IgD-negative memory B cell (primary cell): ENCODE results near the gene SNX20. TPM values are rescaled to one million over a fixed set of nuclear protein-coding genes. Genes with fewer than 3 reads are reported as not detected.

ENCODE experiments used
- H3K27ac Mint-ChIP-seq, 3 donors: one replicate each; pipeline ENCODE4 v1.8.0; 2020 to 2022; ENCODE audit warnings: mild to moderate bottlenecking in 3 of 3, mixed read lengths in 3 of 3, moderate library complexity in 1 of 3
- H3K27me3 Mint-ChIP-seq: one replicate; pipeline ENCODE4 v1.8.0; 2021; ENCODE audit warnings: mixed read lengths
- H3K36me3 Mint-ChIP-seq: one replicate; pipeline ENCODE4 v1.8.0; 2020; ENCODE audit warnings: mild to moderate bottlenecking, mixed read lengths
- H3K4me1 Mint-ChIP-seq, 3 donors: one replicate each; pipeline ENCODE4 v1.8.0; 2020 to 2022; ENCODE audit warnings: mixed read lengths in 3 of 3, mild to moderate bottlenecking in 1 of 3
- H3K4me3 Mint-ChIP-seq, 4 donors: one replicate each; pipeline ENCODE4 v1.8.0; 2020 to 2022; ENCODE audit warnings: mild to moderate bottlenecking in 4 of 4, mixed read lengths in 4 of 4, moderate library complexity in 3 of 4
- H3K9me3 Mint-ChIP-seq, 3 donors: one replicate each; pipeline ENCODE4 v1.8.0; 2020 to 2021; ENCODE audit warnings: mixed read lengths in 3 of 3, mild to moderate bottlenecking in 1 of 3
- polyA plus RNA-seq: library from polyadenylated mRNA; unstranded; fragments of 300-500 nt; fragmentation: Illumina TruSeq; gene quantifications from one replicate; pipeline ENCODE4 v1.2.3, GENCODE V29; 2021

The SNX20 gene
- polyA plus RNA-seq, 1 donor from 2014 or later: 44.6 TPM

- no peaks in the 10 kb centered on the region for H3K27me3 Mint-ChIP-seq
- H3K4me3 Mint-ChIP-seq: peak overlapping the region in 1 of 4 donors; percentile 41
- H3K4me1 Mint-ChIP-seq: peaks cover 16 to 29% (median 20%) of the 10 kb centered on the region in 3 donors
- peaks cover 12% of the 10 kb centered on the region for H3K36me3 Mint-ChIP-seq
- peaks cover 0 to 7% (median 2%) of the 10 kb centered on the region in 3 donors for H3K9me3 Mint-ChIP-seq
- peak overlapping the region in 2 of 3 donors; percentile 36 to 80 for H3K27ac Mint-ChIP-seq
Measured at GRCh38 chr16:50667497-50668367, 13.4 kb downstream of the SNX20 start.

GRCh38 chr16:50666658-50667496 is 14.2 kb downstream of the SNX20 start:
- peaks cover 0 to 6% (median 4%) of the 10 kb centered on the region in 3 donors for H3K9me3 Mint-ChIP-seq
- no peaks in the 10 kb centered on the region for H3K27me3 Mint-ChIP-seq
- peak overlapping the region; percentile 12 to 78 (median 76) for H3K27ac Mint-ChIP-seq
- H3K4me3 Mint-ChIP-seq: peak overlapping the region; percentile 18 to 89 (median 60)
- peaks cover 16 to 29% (median 20%) of the 10 kb centered on the region in 3 donors for H3K4me1 Mint-ChIP-seq
- peaks cover 10% of the 10 kb centered on the region for H3K36me3 Mint-ChIP-seq

GRCh38 chr16:50665128-50665878 is 15.8 kb downstream of the SNX20 start:
- peaks cover 13 to 23% (median 16%) of the 10 kb centered on the region in 3 donors for H3K4me1 Mint-ChIP-seq
- H3K36me3 Mint-ChIP-seq: peaks cover 3% of the 10 kb centered on the region
- H3K27me3 Mint-ChIP-seq: no peaks in the 10 kb centered on the region
- peaks cover 0 to 2% (median 0%) of the 10 kb centered on the region in 3 donors for H3K9me3 Mint-ChIP-seq
- H3K4me3 Mint-ChIP-seq: peak overlapping the region; percentile 72 to 90 (median 81)
- peak overlapping the region in 2 of 3 donors; percentile 63 to 90 for H3K27ac Mint-ChIP-seq

GRCh38 chr16:50664270-50664669 is 16.8 kb downstream of the SNX20 start:
- H3K4me3 Mint-ChIP-seq: peak overlapping the region in 1 of 4 donors; percentile 72
- H3K27me3 Mint-ChIP-seq: no peaks in the 10 kb centered on the region
- peaks cover 0 to 2% (median 0%) of the 10 kb centered on the region in 3 donors for H3K9me3 Mint-ChIP-seq
- H3K36me3 Mint-ChIP-seq: peaks cover 3% of the 10 kb centered on the region
- H3K4me1 Mint-ChIP-seq: peaks cover 13 to 23% (median 16%) of the 10 kb centered on the region in 3 donors
- peak overlapping the region in 1 of 3 donors; percentile 35 for H3K27ac Mint-ChIP-seq

- H3K36me3 Mint-ChIP-seq: peaks cover 2% of the 10 kb centered on the region
- H3K4me3 Mint-ChIP-seq: no peak overlapping the region
- peaks cover 0 to 2% (median 0%) of the 10 kb centered on the region in 3 donors for H3K9me3 Mint-ChIP-seq
- H3K27ac Mint-ChIP-seq: no peak overlapping the region
- no peaks in the 10 kb centered on the region for H3K27me3 Mint-ChIP-seq
- peaks cover 10 to 14% (median 12%) of the 10 kb centered on the region in 3 donors for H3K4me1 Mint-ChIP-seq
Measured at GRCh38 chr16:50662306-50662940, 18.7 kb downstream of the SNX20 start.

GRCh38 chr16:50659806-50660205 is 21.3 kb downstream of the SNX20 start:
- Mint-ChIP-seq H3K36me3 (no peaks in the 10 kb centered on the region), H3K27ac (no peak overlapping the region), H3K9me3 (peaks cover 0 to 2% (median 0%) of the 10 kb centered on the region in 3 donors), H3K27me3 (no peaks in the 10 kb centered on the region), H3K4me1 (no peaks in the 10 kb centered on the region), H3K4me3 (no peak overlapping the region)

- Mint-ChIP-seq H3K9me3 (peaks cover 0 to 1% (median 0%) of the 10 kb centered on the region in 3 donors), H3K4me1 (no peaks in the 10 kb centered on the region), H3K4me3 (no peak overlapping the region), H3K27me3 (no peaks in the 10 kb centered on the region), H3K27ac (no peak overlapping the region), H3K36me3 (no peaks in the 10 kb centered on the region)
Measured at GRCh38 chr16:50657241-50657640, 23.9 kb downstream of the SNX20 start.

- H3K4me1 Mint-ChIP-seq: no peaks in the 10 kb centered on the region
- no peak overlapping the region for H3K27ac Mint-ChIP-seq
- H3K4me3 Mint-ChIP-seq: no peak overlapping the region
- peaks cover 2% of the 10 kb centered on the region for H3K36me3 Mint-ChIP-seq
- H3K9me3 Mint-ChIP-seq: peaks cover 0 to 4% (median 0%) of the 10 kb centered on the region in 3 donors
- peaks cover 2% of the 10 kb centered on the region for H3K27me3 Mint-ChIP-seq
Measured at GRCh38 chr16:50655558-50656055, 25.5 kb downstream of the SNX20 start.

- no peak overlapping the region for H3K27ac Mint-ChIP-seq
- H3K27me3 Mint-ChIP-seq: peaks cover 2% of the 10 kb centered on the region
Measured at GRCh38 chr16:50653633-50654519, 27.2 kb downstream of the SNX20 start.

GRCh38 chr16:50652836-50653425 is 28.2 kb downstream of the SNX20 start:
- Mint-ChIP-seq H3K27me3 (peaks cover 2% of the 10 kb centered on the region), H3K4me1 (no peaks in the 10 kb centered on the region), H3K36me3 (peaks cover 2% of the 10 kb centered on the region), H3K27ac (no peak overlapping the region), H3K4me3 (peak overlapping the region in 1 of 4 donors; percentile 28), H3K9me3 (peaks cover 0 to 4% (median 3%) of the 10 kb centered on the region in 3 donors)

More at GRCh38 chr16:50653633-50654519, 27.2 kb downstream of the SNX20 start:
- H3K4me1 Mint-ChIP-seq: no peaks in the 10 kb centered on the region
- peaks cover 0 to 4% (median 0%) of the 10 kb centered on the region in 3 donors for H3K9me3 Mint-ChIP-seq
- H3K4me3 Mint-ChIP-seq: no peak overlapping the region
- peaks cover 2% of the 10 kb centered on the region for H3K36me3 Mint-ChIP-seq

GRCh38 chr16:50651835-50652438 is 29.2 kb downstream of the SNX20 start:
- Mint-ChIP-seq H3K4me3 (no peak overlapping the region), H3K27ac (peak overlapping the region in 1 of 3 donors; percentile 84), H3K36me3 (peaks cover 2% of the 10 kb centered on the region), H3K4me1 (peaks cover 0 to 2% (median 0%) of the 10 kb centered on the region in 3 donors), H3K9me3 (peaks cover 0 to 4% (median 3%) of the 10 kb centered on the region in 3 donors), H3K27me3 (peaks cover 3% of the 10 kb centered on the region)

- Mint-ChIP-seq H3K4me3 (no peak overlapping the region), H3K27ac (no peak overlapping the region), H3K4me1 (peaks cover 0 to 2% (median 0%) of the 10 kb centered on the region in 3 donors), H3K36me3 (no peaks in the 10 kb centered on the region), H3K9me3 (peaks cover 0 to 3% (median 0%) of the 10 kb centered on the region in 3 donors), H3K27me3 (peaks cover 2% of the 10 kb centered on the region)
Measured at GRCh38 chr16:50646345-50646744, 34.8 kb downstream of the SNX20 start.
